MCF 10A (cell line): ENCODE measurements around the gene GEMIN7. TPM values are rescaled to one million over a fixed set of nuclear protein-coding genes. Genes with fewer than 3 reads are reported as not detected.

Experiments
- BruUV-seq: library from RNA; stranded (reverse); fragments of 400-500 nt; replicated peaks from 2 replicates; lab custom pipeline; 2021; lab: Mats Ljungman, UMichigan
- CTCF ChIA-PET: fragments of 300-600 bp; sonication (Branson Sonifier 250); formaldehyde crosslinking; extraction: SDS; loops from one replicate; lab custom pipeline; 2021; ENCODE audit warnings: antibody characterized with exemption, inconsistent platforms; lab: Yijun Ruan, JAX
- POLR2A ChIA-PET: fragments of 300-600, 350-650 bp; sonication (Branson Sonifier 250); formaldehyde crosslinking; extraction: SDS; loops from one replicate; lab custom pipeline; 2020; ENCODE audit warnings: antibody characterized with exemption, inconsistent platforms; lab: Yijun Ruan, JAX
- DNase-seq: peaks from one replicate; pipeline ENCODE4 v3.0.0-alpha.2; 2018; ENCODE audit not compliant: unreplicated experiment
- H3K27ac Mint-ChIP-seq: one replicate; pipeline ENCODE4 v1.8.0; 2022; ENCODE audit warnings: mild to moderate bottlenecking, low read depth, mixed read lengths; ENCODE audit not compliant: unreplicated experiment
- H3K27me3 Mint-ChIP-seq: one replicate; pipeline ENCODE4 v1.8.0; 2022; ENCODE audit warnings: mixed read lengths; ENCODE audit not compliant: insufficient read depth, unreplicated experiment
- H3K36me3 Mint-ChIP-seq: one replicate; pipeline ENCODE4 v1.8.0; 2022; ENCODE audit warnings: mild to moderate bottlenecking, moderate library complexity, mixed read lengths; ENCODE audit not compliant: insufficient read depth, unreplicated experiment
- H3K4me1 Mint-ChIP-seq: one replicate; pipeline ENCODE4 v1.8.0; 2022; ENCODE audit warnings: mixed read lengths; ENCODE audit not compliant: insufficient read depth, unreplicated experiment
- H3K4me3 Mint-ChIP-seq: one replicate; pipeline ENCODE4 v1.8.0; 2022; ENCODE audit warnings: mild to moderate bottlenecking, moderate library complexity, mixed read lengths; ENCODE audit not compliant: unreplicated experiment
- H3K9me3 Mint-ChIP-seq: one replicate; pipeline ENCODE4 v1.8.0; 2022; ENCODE audit warnings: mixed read lengths; ENCODE audit not compliant: unreplicated experiment
- CTCF ChIP-seq: fragments of 200-600 bp; IDR thresholded peaks from one replicate; pipeline ENCODE4 v1.8.0; 2022; ENCODE audit warnings: antibody characterized with exemption, mild to moderate bottlenecking; ENCODE audit not compliant: unreplicated experiment
- intact Hi-C: fragments of 100-400 bp; cut with micrococcal nuclease; formaldehyde crosslinking; loops from 2 replicates; pipeline ENCODE4 v1.14.1; 2022
- total RNA-seq: library from RNA; stranded (reverse); gene quantifications from 2 replicates; pipeline ENCODE4 v1.2.3, GENCODE V29; 2022

The GEMIN7 gene
- total RNA-seq, 1 experiment from 2014 or later = 21.0 TPM

- TF ChIP-seq CTCF = no peak
- POLR2A ChIA-PET = interaction anchor here (0.9 kb wide), 1 partner anchor 8 kb away, joined by 3 read pairs; no protein-coding TSS in a partner anchor
- Mint-ChIP-seq H3K27me3 (no peaks in the 10 kb centered on the region), H3K4me1 (peaks cover 6% of the 10 kb centered on the region), H3K9me3 (no peaks in the 10 kb centered on the region), H3K4me3 (no peak overlapping the region), H3K36me3 (no peaks in the 10 kb centered on the region), H3K27ac (no peak overlapping the region)
- DNase-seq = no peak
- CTCF ChIA-PET = no interaction called here
- intact Hi-C loops = no loop called here
- no TSS peak for BruUV-seq
Measured at GRCh38 chr19:45122832-45123231, 43.8 kb downstream of the GEMIN7 start.

GRCh38 chr19:45123440-45123850, 44.4 kb downstream of the GEMIN7 start:
- CTCF ChIA-PET = interaction anchor here (1.1 kb wide), 1 partner anchor 12 kb away, joined by 5 read pairs; no protein-coding TSS in a partner anchor
- no peak overlapping the region for H3K27ac Mint-ChIP-seq
- no TSS peak for BruUV-seq

GRCh38 chr19:45124021-45124420, 45.0 kb downstream of the GEMIN7 start:
- POLR2A ChIA-PET = interaction anchor here (0.6 to 3.5 kb wide), 3 partner anchors 9 to 35 kb away, joined by 3 to 10 read pairs (median 3); partner anchors contain the start of gene PPP1R37
- no peaks in the 10 kb centered on the region for H3K9me3 Mint-ChIP-seq
- H3K36me3 Mint-ChIP-seq = peaks cover 6% of the 10 kb centered on the region
- DNase-seq = no peak
- intact Hi-C loops = no loop called here
- no TSS peak for BruUV-seq
- H3K27ac Mint-ChIP-seq = no peak overlapping the region
- CTCF ChIA-PET = interaction anchor here (1.1 kb wide), 1 partner anchor 12 kb away, joined by 5 read pairs; no protein-coding TSS in a partner anchor
- no peaks in the 10 kb centered on the region for H3K27me3 Mint-ChIP-seq
- no peak for TF ChIP-seq CTCF
- H3K4me3 Mint-ChIP-seq = no peak overlapping the region
- peaks cover 6% of the 10 kb centered on the region for H3K4me1 Mint-ChIP-seq

More at GRCh38 chr19:45123440-45123850, 44.4 kb downstream of the GEMIN7 start:
- intact Hi-C loops = no loop called here
- POLR2A ChIA-PET = interaction anchor here (0.6 to 3.5 kb wide), 3 partner anchors 9 to 34 kb away, joined by 3 to 10 read pairs (median 3); partner anchors contain the start of gene PPP1R37
- no peak for TF ChIP-seq CTCF
- Mint-ChIP-seq H3K4me1 (peaks cover 6% of the 10 kb centered on the region), H3K9me3 (no peaks in the 10 kb centered on the region), H3K27me3 (no peaks in the 10 kb centered on the region), H3K36me3 (peaks cover 4% of the 10 kb centered on the region), H3K4me3 (no peak overlapping the region)
- DNase-seq = no peak

- Mint-ChIP-seq H3K9me3 (no peaks in the 10 kb centered on the region), H3K27ac (no peak overlapping the region), H3K4me1 (peaks cover 6% of the 10 kb centered on the region), H3K27me3 (no peaks in the 10 kb centered on the region), H3K36me3 (peaks cover 6% of the 10 kb centered on the region), H3K4me3 (no peak overlapping the region)
- TF ChIP-seq CTCF = no peak
- no TSS peak for BruUV-seq
- CTCF ChIA-PET = interaction anchor here (0.6 to 2.6 kb wide), 10 partner anchors 10 to 573 kb away, joined by 3 to 19 read pairs (median 4); no protein-coding TSS in a partner anchor
- DNase-seq = no peak
- intact Hi-C loops = no loop called here
- POLR2A ChIA-PET = interaction anchor here (0.6 to 3.5 kb wide), 2 partner anchors 31 to 33 kb away, joined by 3 to 10 read pairs; partner anchors contain the start of gene PPP1R37
Measured at GRCh38 chr19:45125360-45125759, 46.3 kb downstream of the GEMIN7 start.
